Measurements from ENCODE around the gene KCNMA1.

- TF ChIP-seq CTCF (IDR thresholded peaks at IDR 0.05) (no peak), POLR2A (IDR thresholded peaks at IDR 0.05) (no peak)
Observed at GRCh38 chr10:77448226-77448625, 189.4 kb downstream of the KCNMA1 start.
